GM21526 (cell line): Measurements from ENCODE around the gene GRID1.

Experiments
- ATAC-seq: cut with Tn5 transposase; IDR thresholded peaks from one replicate; pipeline ENCODE4 v1.9.1; 2021; ENCODE audit warnings: moderate library complexity; ENCODE audit not compliant: unreplicated experiment, low FRiP score

The GRID1 gene

DNA sequence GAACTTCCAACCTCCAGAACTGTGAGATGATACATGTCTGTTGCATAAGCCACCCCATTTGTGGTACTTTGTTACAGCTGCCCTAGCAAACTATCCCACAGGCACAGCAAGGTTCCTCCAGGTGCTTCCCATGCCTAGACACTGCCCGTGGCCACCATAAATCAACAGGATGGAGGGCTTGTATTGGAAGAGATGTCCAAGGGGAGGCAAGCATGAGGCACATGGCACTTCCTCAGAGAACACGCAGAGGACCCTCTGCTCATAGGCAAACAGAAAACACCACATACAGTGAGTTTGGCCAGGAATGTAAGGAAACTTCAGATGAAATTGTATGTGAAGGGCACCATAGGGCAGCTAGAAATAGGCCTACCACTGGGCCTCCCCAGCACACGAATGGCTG is 291.1 kb downstream of the GRID1 start:
- no peak for ATAC-seq

GRCh38 chr10:86074294-86074693 is 292.3 kb downstream of the GRID1 start:
- ATAC-seq, result no peak

DNA sequence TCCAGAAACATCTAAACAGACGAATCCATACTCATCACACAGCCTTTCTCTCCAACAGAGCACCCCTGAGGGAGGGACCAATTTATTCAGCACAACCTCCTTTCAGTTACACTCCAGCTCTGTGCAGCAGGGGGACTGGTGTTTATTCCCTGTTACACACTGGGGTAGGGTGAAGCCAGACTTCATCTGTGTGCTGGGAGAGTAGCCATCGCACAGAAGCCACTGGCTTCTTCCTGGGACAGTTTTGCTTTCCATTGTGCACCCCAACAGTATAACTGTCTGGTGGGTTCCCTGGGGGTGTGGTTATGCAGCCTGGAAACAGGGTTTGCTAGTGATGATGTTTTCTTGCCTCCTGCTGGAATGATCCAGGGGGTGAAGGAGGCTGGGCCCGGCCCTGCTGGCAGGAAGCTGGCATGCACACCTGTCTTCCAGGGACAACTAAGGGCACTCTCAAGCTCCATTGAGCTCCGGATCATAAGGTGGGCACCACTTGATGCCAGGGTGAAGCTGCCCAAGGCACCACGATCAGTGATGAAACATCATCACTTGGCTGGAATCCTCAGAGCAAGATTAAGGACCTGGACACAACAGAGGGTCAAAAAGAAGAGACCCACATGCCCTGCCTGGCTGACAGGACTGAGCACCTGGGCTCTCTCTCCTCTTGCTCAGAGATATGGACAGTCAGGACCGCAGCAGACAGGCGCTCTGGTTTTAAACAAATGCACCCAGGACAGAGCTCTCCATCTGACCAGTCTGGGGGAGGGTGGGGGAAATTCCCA is 293.2 kb downstream of the GRID1 start:
- no peak for ATAC-seq

DNA sequence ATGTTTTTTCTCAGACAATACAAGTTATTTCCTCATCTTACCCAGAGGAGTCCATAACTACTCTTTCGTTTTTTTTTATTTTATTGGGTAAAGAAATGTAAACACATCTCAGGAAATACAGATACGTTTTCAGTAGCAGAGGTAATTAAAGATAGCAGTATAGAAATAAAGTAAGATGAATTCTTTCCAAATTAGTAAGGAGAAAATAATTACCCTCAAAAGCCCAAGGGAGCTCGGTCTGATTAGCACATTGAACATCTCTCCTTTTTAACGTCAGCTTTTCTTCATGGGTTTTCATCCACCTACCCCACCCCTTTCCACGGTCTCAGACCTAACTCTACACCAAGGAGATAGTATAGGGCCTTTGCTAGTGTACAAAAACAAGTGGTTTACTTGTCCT is 294.2 kb downstream of the GRID1 start:
- no peak for ATAC-seq

- no peak for ATAC-seq
Observed at GRCh38 chr10:86071758-86072157, 294.8 kb downstream of the GRID1 start.

DNA sequence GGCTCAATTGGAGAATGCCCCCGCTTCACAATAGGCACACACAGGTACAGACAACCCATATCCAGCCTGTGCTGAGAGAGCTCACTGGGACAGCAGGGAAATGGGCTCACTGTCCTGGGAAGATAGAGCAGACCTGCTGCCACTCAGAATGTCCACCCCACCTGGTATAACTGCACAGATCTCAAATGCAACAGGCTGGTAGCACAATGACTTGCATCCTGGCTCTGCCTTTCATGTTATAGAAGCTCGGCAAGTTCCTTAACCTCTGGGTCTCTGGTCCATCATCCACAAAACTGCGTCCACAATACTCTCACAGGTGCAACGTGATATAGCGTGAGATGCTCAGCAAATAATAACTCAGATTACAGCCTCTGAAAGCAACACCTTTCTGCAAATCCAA is 295.4 kb downstream of the GRID1 start:
- ATAC-seq, result no peak

- no peak for ATAC-seq
Observed at GRCh38 chr10:86070278-86070677, 296.3 kb downstream of the GRID1 start.

DNA sequence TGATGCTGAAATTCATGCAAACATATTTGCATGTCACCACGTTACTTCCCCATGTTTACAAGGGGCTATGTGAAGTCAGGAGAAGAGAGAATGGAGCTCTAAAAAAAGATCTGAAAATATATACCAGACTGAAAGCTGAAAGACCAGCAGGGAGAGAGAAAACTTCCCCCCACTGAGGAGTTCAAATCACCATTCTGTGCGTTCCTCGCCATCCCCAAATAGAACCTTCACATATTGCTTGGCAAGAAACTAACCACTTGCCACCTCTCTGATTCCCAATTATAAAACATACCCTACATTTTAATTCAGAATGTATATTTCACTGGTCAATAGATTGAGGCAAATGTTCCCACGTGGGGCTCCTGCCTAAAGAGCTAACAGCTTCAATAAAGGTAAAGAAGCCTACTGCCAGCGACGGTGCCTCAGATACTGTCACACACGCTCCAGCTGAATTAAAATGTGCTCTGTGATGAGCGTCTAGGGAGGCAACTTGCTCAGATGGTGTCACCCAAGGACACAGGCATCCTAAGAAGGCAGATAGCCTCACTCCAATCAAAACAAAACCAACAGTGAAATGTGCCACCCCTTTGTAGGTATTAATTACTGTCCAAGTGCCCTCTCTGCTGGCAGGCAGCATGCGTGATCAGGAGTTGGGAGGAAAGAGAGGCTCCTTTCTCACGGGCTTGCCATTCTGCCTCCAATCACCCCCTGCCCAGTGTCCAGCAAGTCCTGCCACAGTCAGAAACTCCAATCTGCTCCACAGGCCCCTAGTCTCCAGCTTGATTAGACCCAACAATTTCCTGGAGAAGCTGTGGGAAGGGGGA is 298.2 kb downstream of the GRID1 start:
- ATAC-seq, result no peak

DNA sequence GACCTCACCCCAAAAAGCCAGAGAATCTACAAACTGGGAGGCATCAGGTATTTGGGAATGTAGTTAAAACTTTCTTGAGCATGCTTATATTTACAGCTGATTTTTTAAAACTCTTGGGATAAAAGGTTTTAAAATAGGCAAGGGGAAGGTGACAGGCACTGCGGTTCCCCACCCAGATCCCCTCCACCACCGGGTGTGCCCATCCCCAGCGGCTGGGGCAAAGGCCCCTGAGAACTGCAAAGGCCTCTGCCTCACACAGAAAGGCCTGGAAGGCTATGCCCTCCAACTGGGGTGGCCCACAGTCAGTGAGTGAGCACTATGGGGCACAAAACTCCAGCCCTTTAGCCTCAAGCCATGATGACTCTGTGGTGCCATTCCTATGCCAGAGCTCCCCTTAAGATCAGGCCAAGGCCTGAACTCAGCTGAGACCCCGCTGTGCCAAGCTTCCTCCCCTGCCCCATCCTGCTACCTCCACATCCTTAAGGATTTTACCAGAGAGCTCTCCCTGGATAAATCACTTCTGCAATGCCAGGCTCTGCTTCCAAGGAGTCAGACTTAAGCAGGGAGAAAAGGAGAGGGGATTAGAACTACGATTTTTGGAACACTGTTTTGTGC is 299.1 kb downstream of the GRID1 start:
- ATAC-seq, result no peak

- ATAC-seq, result no peak
Observed at GRCh38 chr10:86066696-86067095, 299.9 kb downstream of the GRID1 start.

GRCh38 chr10:86065711-86066251 is 300.8 kb downstream of the GRID1 start:
- no peak for ATAC-seq

DNA sequence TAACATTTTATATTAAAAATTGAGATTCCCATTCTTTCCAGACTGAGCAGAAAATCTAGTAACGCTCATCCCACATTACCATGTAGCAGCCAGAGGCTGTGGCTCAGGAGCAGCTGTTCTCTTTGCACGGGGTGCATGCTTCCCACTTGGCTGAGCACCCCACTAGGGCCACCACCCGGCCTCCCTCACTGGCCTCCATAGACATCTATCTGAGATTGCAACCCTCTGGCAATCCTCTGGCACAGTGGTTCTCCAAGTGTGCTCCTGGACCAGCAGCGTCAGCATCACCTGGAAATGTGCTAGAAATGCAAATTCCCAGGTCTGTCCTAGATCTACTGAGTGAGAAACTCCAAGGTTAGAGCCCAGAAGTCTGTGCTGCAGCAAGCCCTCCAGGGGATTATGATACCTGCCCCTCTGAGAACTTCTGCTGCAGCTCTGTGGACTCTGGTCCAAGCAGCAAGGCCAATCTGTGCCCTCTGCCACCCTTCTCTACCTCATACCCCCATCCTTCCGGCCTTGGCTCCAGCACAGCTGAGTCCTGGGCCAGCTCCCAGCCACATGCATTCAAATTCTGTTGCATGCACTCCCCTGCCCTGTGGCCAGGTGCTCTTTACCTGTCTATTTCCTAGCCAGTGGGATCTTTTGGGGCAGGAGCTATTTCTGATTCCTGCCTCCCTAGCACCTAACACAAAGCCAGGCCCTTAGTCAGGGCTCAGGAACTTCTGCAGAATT is 301.5 kb downstream of the GRID1 start:
- no peak for ATAC-seq

DNA sequence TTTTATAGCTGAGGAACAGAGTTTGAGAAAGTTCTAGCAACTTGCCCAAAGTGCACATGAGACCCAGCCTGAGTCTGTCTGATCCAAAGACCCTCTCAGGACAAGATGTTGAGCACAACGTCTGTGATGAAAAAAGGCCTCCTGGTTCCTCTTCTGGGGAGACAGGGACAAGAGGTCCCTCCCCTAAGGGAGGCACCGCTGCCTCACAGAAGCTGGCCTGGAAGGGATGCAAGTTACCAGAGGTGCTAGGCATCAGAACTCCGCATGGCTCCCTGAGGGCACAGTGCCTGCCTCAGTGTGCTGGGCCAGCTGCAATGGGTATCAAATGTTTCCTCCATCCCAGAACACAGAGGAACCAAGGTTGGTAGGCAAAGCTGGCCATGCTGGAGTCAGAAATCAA is 302.4 kb downstream of the GRID1 start:
- no peak for ATAC-seq

GRCh38 chr10:86063341-86063740 is 303.3 kb downstream of the GRID1 start:
- ATAC-seq, result no peak

- ATAC-seq, result no peak
Observed at GRCh38 chr10:86062647-86063145, 303.9 kb downstream of the GRID1 start.

DNA sequence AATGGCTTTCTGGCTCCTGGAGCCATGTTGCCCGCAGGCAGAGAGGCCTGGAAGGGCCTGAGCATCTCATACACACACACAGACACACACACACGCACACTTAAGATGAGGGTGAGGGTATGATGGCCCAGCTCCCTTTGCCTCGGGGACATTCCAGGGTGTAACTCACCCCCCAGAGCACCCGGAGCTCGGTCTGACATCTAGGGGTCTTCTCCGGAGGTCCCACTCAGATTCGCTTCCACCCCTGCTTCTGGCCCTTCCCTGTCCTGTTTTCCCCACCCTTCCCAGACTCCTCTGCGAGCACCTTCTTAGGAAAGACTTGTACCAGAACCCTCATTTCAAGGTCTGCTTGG is 304.4 kb downstream of the GRID1 start:
- no peak for ATAC-seq

DNA sequence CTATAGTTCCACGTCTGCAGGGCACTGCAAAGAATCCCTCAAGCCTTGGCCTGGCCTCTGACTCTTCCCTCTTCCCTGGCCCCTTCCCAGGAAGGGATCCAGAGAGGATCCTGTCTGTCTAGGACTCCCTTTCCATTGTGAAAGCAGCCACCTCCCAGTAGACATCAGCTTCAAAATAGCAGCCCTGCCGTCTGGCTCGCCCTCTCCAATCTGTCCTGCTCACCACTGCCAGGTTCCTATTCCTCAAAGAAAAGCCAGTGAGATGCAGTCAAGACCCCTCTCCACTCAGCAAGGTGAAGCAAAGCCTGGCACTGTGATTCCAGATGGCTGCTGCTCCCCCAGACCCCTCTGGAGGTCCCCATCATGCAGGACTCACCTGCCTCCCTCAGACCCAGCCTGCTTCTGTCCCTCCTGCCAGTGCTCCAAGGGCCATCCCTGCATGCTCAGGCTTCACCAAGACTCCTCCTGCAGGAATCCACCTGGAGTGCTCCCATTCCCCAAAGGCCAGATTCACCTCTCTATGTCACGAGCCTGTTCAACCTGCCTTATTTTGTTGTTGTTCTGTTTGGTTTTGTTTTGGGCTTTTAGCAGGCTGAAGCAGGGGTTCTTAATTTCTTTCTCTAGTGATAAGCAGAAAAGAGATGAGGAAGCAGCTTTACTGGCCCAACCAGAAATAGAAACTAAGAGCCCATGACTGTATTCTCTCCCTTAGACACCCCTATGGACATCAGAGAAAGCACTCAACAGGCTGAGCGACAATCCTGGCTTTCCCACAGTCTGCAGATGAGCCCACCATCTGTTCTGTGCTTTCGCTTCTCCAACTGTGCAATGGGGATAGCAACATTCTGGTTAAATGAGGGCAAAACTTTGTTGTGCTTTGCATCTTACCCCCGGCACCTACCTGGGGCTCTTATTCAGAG is 305.1 kb downstream of the GRID1 start:
- no peak for ATAC-seq

DNA sequence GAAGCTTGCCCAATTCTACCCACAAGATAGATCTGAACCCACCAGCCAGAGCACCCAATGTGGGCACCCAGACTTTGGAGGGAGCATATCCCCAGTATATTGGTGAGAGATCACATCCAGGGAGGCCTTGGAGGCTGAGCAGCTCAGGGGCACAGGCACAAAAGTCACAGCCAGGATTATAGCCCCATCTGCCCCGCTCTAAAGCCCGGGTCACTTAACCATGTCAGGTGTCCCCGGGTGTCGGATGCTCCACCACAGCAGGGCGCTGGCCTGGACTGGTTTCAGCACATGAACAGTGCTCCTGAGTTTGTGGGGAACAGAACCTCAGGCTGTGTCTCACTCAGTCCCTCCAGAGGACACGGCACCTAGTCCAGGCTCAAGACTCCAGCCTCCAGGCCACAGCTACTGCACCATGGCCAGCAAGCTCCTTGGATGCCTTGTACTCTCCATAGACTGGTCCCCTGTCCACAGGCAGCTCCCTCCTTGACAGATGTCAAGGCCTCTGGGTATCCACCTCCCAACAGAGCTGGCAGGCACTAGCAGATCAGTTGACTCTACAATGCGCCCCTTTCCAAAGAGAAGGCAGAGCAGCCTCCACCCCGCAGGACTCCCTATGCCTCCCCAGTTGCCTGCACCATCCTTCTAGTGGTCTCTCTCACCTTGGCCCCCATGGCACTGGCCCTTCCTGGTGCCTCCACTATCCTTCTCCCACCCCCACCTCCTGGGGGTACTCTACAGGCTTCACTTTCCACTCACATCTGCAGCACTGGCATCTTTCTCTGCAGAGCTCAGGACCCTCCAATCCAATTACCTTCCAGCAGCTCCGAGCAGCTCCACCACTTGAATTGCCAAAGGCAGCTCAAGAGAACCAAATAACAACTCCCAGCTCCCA is 306.0 kb downstream of the GRID1 start:
- no peak for ATAC-seq
